HepG2 (cell line): Measurements from ENCODE around the gene FNDC3B. TPM values are rescaled to one million over a fixed set of nuclear protein-coding genes. Genes with fewer than 3 reads are reported as not detected.

Experiments used
- ATAC-seq: fragments of 200-7000 bp; cut with Tn5 transposase; 3 replicates; pipeline ENCODE4 v1.9.1; 2020; ENCODE audit warnings: mild to moderate bottlenecking, moderate library complexity
- BruUV-seq: library from RNA; stranded (reverse); fragments of 400-500 nt; replicated peaks from 2 replicates; lab custom pipeline; 2021; lab: Mats Ljungman, UMichigan
- CTCF ChIA-PET: fragments of 300-600 bp; formaldehyde crosslinking; extraction: SDS; loops from one replicate; lab custom pipeline; 2021; ENCODE audit warnings: low total read pairs, inconsistent platforms, low intra/inter-chr PET ratio; lab: Yijun Ruan, JAX
- POLR2A ChIA-PET: fragments of 350-600 bp; sonication (Branson Sonifier 250); formaldehyde crosslinking; loops from one replicate; lab custom pipeline; 2020; ENCODE audit warnings: antibody characterized with exemption, inconsistent platforms; lab: Yijun Ruan, JAX
- DNase-seq: peaks from one replicate; pipeline ENCODE4 v3.0.0-alpha.2; 2015; ENCODE audit warnings: low spot score
- FAIRE-seq: peaks from 3 replicates; lab custom pipeline; 2011; peaks lifted over from hg19 to GRCh38; lab: Jason Lieb, UNC
- H2AFZ ChIP-seq: one replicate; pipeline ENCODE4 v1.6.1; 2011; ENCODE audit warnings: low read length, inconsistent platforms
- H3K27ac ChIP-seq: fragments of 300-600 bp; 3 replicates; pipeline ENCODE4 v1.8.0; 2011; ENCODE audit warnings: mixed run types, mild to moderate bottlenecking, mixed read lengths, low read length, inconsistent platforms; ENCODE audit not compliant: insufficient read depth; ENCODE audit errors: extremely low read length
- H3K27me3 ChIP-seq, 2 experiments: fragments of 200-600 bp in 1 of 2; 2 replicates in 1 of 2; 3 replicates in 1 of 2; pipeline versions ENCODE4 v1.6.0 to v1.8.0; 2011; ENCODE audit warnings: low read length in 2 of 2, mild to moderate bottlenecking in 2 of 2, moderate library complexity in 2 of 2, inconsistent platforms in 1 of 2; ENCODE audit not compliant: insufficient read depth in 2 of 2, control insufficient read depth in 1 of 2
- H3K36me3 ChIP-seq, 2 experiments: fragments of 200-600 bp in 1 of 2; replicated peaks in 1 of 2; 2 replicates in 1 of 2; 3 replicates in 1 of 2; pipeline versions ENCODE4 v1.5.1 to v1.8.0; 2011; ENCODE audit warnings: low read length in 2 of 2, inconsistent platforms in 1 of 2; ENCODE audit not compliant: insufficient read depth in 2 of 2, control insufficient read depth in 1 of 2
- H3K4me1 ChIP-seq: 2 replicates; pipeline ENCODE4 v1.5.1; 2012; ENCODE audit warnings: low read length, inconsistent platforms; ENCODE audit not compliant: insufficient read depth
- H3K4me2 ChIP-seq: 2 replicates; pipeline ENCODE4 v1.6.0; 2011; ENCODE audit warnings: low read depth, low read length, inconsistent platforms
- H3K4me3 ChIP-seq, 3 experiments: fragments of 200-600 bp in 1 of 3; sonication (generic), shearing (Covaris generic) in 1 of 3; replicated peaks in 1 of 3; 2 replicates each; pipeline ENCODE4 v1.5.1; 2011 to 2016; ENCODE audit warnings: low read length in 3 of 3, inconsistent platforms in 2 of 3, low read depth in 2 of 3, mild to moderate bottlenecking in 2 of 3, control low read depth in 1 of 3, mixed read lengths in 1 of 3; ENCODE audit not compliant: insufficient read depth in 1 of 3
- H3K79me2 ChIP-seq: one replicate; pipeline ENCODE4 v1.6.1; 2011; ENCODE audit warnings: low read length, inconsistent platforms; ENCODE audit not compliant: insufficient read depth
- H3K9ac ChIP-seq: 2 replicates; pipeline ENCODE4 v1.6.0; 2011; ENCODE audit warnings: mild to moderate bottlenecking, low read depth, low read length, inconsistent platforms; ENCODE audit not compliant: insufficient read depth
- H3K9me3 ChIP-seq: 2 replicates; pipeline ENCODE4 v1.5.1; 2012; ENCODE audit warnings: mild to moderate bottlenecking, low read length
- H4K20me1 ChIP-seq: 2 replicates; pipeline ENCODE4 v1.6.0; 2011; ENCODE audit warnings: inconsistent platforms, mild to moderate bottlenecking, low read length, moderate library complexity; ENCODE audit not compliant: insufficient read depth
- FOXK2 ChIP-seq: fragments of 450-650 bp; IDR thresholded peaks from 2 replicates; pipeline ENCODE4 v1.6.1; 2016
- JARID2 ChIP-seq: sonication (generic); formaldehyde crosslinking; IDR thresholded peaks from 2 replicates; pipeline ENCODE4 v1.8.1; 2023; ENCODE audit warnings: missing genetic modification reagents, inconsistent platforms; ENCODE audit not compliant: insufficient replicate concordance
- KDM1A ChIP-seq: IDR thresholded peaks from 2 replicates; pipeline ENCODE4 v1.6.1; 2016; ENCODE audit warnings: missing compliant biosample characterization
- NONO ChIP-seq, 2 experiments: fragments of 450-650 bp in 1 of 2; sonication (generic) in 1 of 2; formaldehyde crosslinking in 1 of 2; IDR thresholded peaks in 1 of 2; conservative IDR thresholded peaks in 1 of 2; 2 replicates each; pipeline versions ENCODE4 v1.6.1 to v1.8.0; 2017 to 2022; ENCODE audit warnings: mild to moderate bottlenecking in 1 of 2, missing genetic modification reagents in 1 of 2, moderate library complexity in 1 of 2
- PHF8 ChIP-seq: sonication (generic); formaldehyde crosslinking; IDR thresholded peaks from 2 replicates; pipeline ENCODE4 v1.5.0; 2020; ENCODE audit warnings: missing genetic modification reagents
- RBM22 ChIP-seq: fragments of 200-400 bp; formaldehyde crosslinking; optimal IDR thresholded peaks from 2 replicates; pipeline ENCODE3; 2017; ENCODE audit warnings: mild to moderate bottlenecking, low read length, moderate library complexity
- SUZ12 ChIP-seq: fragments of 150-350 bp; IDR thresholded peaks from 2 replicates; pipeline ENCODE4 v1.6.1; 2014; ENCODE audit warnings: low read depth, low read length
- ZFP91 ChIP-seq: sonication (generic); formaldehyde crosslinking; IDR thresholded peaks from 2 replicates; pipeline ENCODE4 v1.9.0; 2022; ENCODE audit warnings: missing genetic modification reagents, mild to moderate bottlenecking, borderline replicate concordance
- ZNF20 ChIP-seq: sonication (generic); formaldehyde crosslinking; IDR thresholded peaks from 2 replicates; pipeline ENCODE4 v1.4.0; 2020; ENCODE audit warnings: mild to moderate bottlenecking, moderate library complexity, missing genetic modification reagents
- ZNF749 ChIP-seq: sonication (generic); formaldehyde crosslinking; IDR thresholded peaks from 2 replicates; pipeline ENCODE4 v1.8.0; 2022; ENCODE audit warnings: mild to moderate bottlenecking, missing genetic modification reagents, moderate library complexity, borderline replicate concordance
- ZNF766 ChIP-seq: sonication (generic); formaldehyde crosslinking; IDR thresholded peaks from 2 replicates; pipeline ENCODE4 v1.5.0; 2020; ENCODE audit warnings: missing genetic modification reagents, borderline replicate concordance
- ZNF768 ChIP-seq: sonication (generic); formaldehyde crosslinking; IDR thresholded peaks from 2 replicates; pipeline ENCODE4 v1.4.0; 2020; ENCODE audit warnings: missing genetic modification reagents
- WGBS: methylation state at CpG from one replicate; pipeline ENCODE4 v1.1.6; 2017; ENCODE audit warnings: low lambda C conversion rate; 5-methylcytosine and 5-hydroxymethylcytosine counted together
- in situ Hi-C: cut with HindIII; loops from 2 replicates; pipeline ENCODE4 v1.10.0; 2017; ENCODE audit warnings: low pct_unique_long_range_greater_than_20kb; ENCODE audit not compliant: extremely low pct_ligation_motif_present
- intact Hi-C: fragments of 100-400 bp; cut with micrococcal nuclease; formaldehyde crosslinking; loops from one replicate; pipeline ENCODE4 v1.10.0; 2022; ENCODE audit not compliant: unreplicated experiment
- polyA plus RNA-seq, 8 experiments: library from polyadenylated mRNA; depleted of rRNA in 3 of 8; stranded (reverse) in 7 of 8; unstranded in 1 of 8; fragments of >200 nt; fragmentation: Illumina TruSeq in 4 of 8; extraction: Trizol in 4 of 8; gene quantifications; 2 replicates each; pipeline versions ENCODE4 v1.2.1 to v1.2.3, GENCODE V29; 2011 to 2016; ENCODE audit warnings: low read depth in 4 of 8, missing spikeins in 1 of 8, mixed read lengths in 1 of 8; ENCODE audit not compliant: insufficient read depth in 1 of 8
- total RNA-seq, 5 experiments: library from RNA; depleted of rRNA; stranded (reverse); fragments of >200 nt; fragmentation: Illumina TruSeq; extraction: Trizol; gene quantifications; 2 replicates each; pipeline ENCODE4 v1.2.3, GENCODE V29; 2016; ENCODE audit warnings: low read depth in 1 of 5

FNDC3B gene
- total and polyA plus RNA-seq, 2 of the 13 experiments (the other 11 are each of a cell fraction or from before 2014, with no cell fraction given), result 74.8 to 103 TPM

GRCh38 chr3:172190980-172191379 is 151.6 kb downstream of the FNDC3B start (continued):
- TF ChIP-seq JARID2 (no peak), FOXK2 (no peak), ZNF766 (CRISPR knock-in tag) (no peak), SUZ12 (no peak), RBM22 (peak; percentile 99), ZFP91 (CRISPR knock-in tag) (no peak), ZNF768 (peak; percentile 42; the same call in 1 of the 2 replicates), KDM1A (0 out of 2 replicates have a peak, but pooled peaks have one; percentile 12), NONO (IDR thresholded peaks at IDR 0.05) (no peak), NONO (CRISPR knock-in tag; conservative IDR thresholded peaks at IDR 0.05) (no peak), ZNF749 (CRISPR knock-in tag) (no peak), PHF8 (CRISPR knock-in tag) (no peak)

GRCh38 chr3:172191629-172192028 is 152.3 kb downstream of the FNDC3B start:
- no peak overlapping the region for H3K9ac ChIP-seq
- in situ Hi-C loops, result no loop called here
- H3K9me3 ChIP-seq, result no peaks in the 10 kb centered on the region
- peaks cover 53% of the 10 kb centered on the region for H3K4me1 ChIP-seq
- H3K4me2 ChIP-seq, result no peak overlapping the region
- H3K27me3 ChIP-seq, result no peaks in the 10 kb centered on the region
- no peak overlapping the region for H2AFZ ChIP-seq
- H3K27ac ChIP-seq, result no peak overlapping the region
- TF ChIP-seq ZNF20 (CRISPR knock-in tag) (no peak), RBM22 (peak; percentile 74)
- peaks cover 95% of the 10 kb centered on the region for H4K20me1 ChIP-seq
- WGBS, result 96% methylated on average over 4 of the region's 4 CpGs
- H3K4me3 ChIP-seq, result no peak overlapping the region
- no TSS peak for BruUV-seq
- intact Hi-C loops, result no loop called here
- H3K36me3 ChIP-seq, result peaks cover 7 to 45% of the 10 kb centered on the region in 2 experiments
- peaks cover 92% of the 10 kb centered on the region for H3K79me2 ChIP-seq
- ChIA-PET CTCF (no interaction called here), POLR2A (no interaction called here)
- no peak for DNase-seq
- peak; percentile 42 for ATAC-seq
- FAIRE-seq, result no peak
